Superior temporal gyrus (tissue), 1 donor: ENCODE data around the gene KLHL10.
"Not testable (repeated sequence)": the region's sequence is repeated elsewhere in the genome, so short reads cannot be mapped to it uniquely, and the experiment has no call there.

Source experiments
- DNase-seq: peaks from one replicate; pipeline ENCODE4 v3.0.0-alpha.2; 2016; ENCODE audit errors: extremely low spot score

The KLHL10 gene

DNA sequence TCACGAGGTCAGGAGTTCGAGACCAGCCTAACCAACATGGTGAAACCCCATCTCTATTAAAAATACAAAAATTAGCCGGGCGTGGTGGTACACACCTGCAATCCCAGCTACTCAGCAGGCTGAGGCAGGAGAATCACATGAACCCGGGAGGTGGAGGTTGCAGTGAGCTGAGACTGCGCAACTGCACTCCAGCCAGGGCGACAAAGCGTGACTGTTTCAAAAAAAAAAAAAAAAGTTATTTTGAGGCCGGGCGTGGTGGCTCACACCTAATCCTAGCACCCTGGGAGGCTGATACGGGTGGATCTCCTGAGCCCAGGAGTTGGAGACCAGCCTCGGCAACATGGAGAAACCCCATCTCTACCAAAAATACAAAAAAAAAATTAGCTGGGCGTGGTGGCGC lies 13.8 kb downstream of the KLHL10 start:
- not testable (repeated sequence) for DNase-seq

GRCh38 chr17:41860254-41860931 lies 22.8 kb downstream of the KLHL10 start:
- no peak for DNase-seq

GRCh38 chr17:41863074-41863848 lies 25.6 kb downstream of the KLHL10 start:
- peak; percentile 31 for DNase-seq

DNA sequence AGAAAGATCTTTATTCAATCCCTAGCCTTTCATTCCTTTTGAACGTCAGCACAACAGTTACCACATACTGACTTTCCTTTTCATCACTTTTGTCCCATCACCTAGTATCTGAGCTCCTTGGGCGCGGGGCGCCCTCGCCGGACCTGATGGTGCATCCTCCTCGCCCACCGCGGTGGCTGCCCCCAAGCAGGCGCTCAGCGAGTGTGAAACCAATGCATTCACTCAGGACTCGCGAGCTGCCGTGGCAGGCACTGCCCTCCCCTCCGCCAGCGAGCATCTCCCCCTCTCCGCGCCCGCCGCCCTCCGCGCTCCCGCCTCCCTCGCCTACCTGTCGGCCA lies 26.8 kb downstream of the KLHL10 start:
- no peak for DNase-seq

DNA sequence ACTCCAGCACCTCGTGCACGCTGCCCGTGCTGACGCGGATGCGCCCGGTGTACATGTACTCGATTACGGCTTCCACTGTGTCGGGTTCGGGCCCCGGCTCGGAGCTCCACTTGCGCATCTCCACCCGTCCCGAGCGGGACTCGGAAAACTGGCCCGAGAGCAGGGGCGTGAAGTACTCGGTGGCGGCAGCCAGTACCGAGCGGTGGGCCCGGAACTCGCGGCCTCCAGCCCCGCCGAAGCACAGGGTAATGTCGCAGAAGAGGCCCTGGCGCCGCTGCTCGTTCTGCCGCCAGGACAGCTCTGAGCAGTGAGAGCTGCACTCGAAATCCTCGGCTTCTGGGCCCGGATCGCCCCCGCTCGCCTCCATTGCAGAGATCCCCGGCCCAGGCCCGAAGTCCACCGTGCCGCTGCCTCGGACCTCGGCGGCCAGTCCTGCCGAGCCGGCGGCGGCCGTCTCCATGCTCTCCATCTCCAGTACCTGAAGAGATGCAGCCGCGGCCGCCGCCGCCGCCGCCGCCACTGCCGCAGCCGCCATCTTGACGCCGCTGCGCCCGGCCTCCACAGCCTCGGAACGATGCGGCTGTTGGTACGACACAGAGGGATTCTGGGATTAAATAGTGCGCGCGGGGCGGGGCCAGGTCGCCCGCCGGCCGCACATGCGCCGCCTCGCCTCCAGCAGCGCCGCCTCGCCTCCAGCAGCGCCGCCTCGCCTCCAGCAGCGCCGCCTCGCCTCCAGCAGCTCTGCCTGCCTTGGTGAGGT lies 27.4 kb downstream of the KLHL10 start, which contains the start of gene KLHL11:
TSS of gene KLHL11 (minus strand) at position 588 of the 760 bp plus-strand sequence. CDS start at position 535, 53 bp downstream.
- peak; percentile 92 for DNase-seq

DNA sequence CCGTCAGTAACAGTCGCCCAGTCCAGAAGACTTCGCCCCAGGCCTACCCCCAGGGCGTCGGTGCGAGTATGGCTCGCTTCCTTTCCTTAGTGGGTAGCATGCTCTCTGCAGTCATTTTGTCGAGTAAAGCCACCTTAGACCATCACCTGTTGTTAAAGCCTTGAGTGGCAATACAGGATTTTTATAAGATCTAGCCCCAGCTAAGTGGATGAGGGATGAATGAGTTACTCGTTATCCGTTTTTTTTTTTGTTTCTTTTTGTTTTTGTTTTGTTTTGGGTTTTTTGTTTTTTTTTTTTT lies 27.9 kb downstream of the KLHL10 start:
- DNase-seq, result no peak

- DNase-seq, result no peak
Measured at GRCh38 chr17:41868568-41868967, 30.9 kb downstream of the KLHL10 start.

- DNase-seq, result no peak
Measured at GRCh38 chr17:41869426-41869825, 31.8 kb downstream of the KLHL10 start.

DNA sequence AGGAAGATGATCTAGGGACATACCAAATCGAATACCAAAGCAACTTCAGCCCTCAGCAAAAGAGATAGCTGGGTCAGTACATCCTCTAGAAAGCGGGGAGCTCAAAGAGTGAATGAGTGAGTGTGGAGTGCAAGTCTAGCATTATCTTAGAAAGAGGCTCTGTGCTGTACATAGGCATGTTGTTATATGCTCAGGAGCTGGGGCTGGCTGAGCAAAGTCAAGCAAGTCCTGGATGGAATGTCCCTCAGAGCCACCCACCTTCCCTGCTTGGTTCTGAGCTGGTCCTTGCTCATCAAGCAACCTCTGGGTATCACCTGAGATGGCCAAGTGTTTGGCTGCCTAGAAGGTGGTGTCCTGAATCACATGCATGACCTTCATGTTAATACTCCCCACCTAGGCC lies 32.5 kb downstream of the KLHL10 start:
- no peak for DNase-seq

DNA sequence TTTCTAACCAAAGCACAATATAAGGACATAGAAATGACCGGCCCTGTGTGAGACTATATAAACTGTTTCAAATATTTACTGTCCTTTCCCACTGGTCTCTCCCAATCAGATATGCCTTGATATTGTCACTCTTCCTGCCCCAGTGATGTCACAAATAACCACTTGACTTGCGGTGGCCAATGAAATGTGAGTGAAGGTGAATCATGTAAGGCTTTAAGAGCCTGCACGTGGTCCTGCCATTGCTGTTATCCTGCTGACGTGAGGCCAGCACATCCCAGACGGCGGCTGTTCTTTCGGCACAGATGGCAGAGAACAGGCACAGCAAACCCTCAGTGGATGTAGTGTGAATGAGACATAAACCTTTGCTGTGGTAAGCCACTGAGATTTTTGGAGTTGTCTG lies 33.0 kb downstream of the KLHL10 start:
- no peak for DNase-seq

DNA sequence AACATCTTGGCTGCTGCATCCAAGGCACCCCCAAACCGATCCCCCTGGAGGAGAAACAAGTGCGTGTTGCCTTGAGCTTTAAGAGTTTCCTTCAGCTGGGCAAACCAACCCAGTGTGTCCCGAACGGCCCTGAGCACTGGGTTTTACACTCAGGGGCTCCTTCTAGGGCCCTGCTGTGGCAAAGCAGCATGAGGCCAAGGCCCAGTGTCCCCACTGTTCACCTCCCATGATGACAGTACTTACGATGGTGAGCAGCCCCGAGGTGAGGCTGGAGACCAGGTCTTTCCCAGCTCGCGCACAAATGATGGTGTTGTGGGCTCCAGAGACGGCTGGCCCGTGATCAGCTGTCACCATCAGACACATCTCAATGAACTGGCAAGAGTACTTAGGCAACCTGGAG lies 34.2 kb downstream of the KLHL10 start:
- DNase-seq, result no peak

DNA sequence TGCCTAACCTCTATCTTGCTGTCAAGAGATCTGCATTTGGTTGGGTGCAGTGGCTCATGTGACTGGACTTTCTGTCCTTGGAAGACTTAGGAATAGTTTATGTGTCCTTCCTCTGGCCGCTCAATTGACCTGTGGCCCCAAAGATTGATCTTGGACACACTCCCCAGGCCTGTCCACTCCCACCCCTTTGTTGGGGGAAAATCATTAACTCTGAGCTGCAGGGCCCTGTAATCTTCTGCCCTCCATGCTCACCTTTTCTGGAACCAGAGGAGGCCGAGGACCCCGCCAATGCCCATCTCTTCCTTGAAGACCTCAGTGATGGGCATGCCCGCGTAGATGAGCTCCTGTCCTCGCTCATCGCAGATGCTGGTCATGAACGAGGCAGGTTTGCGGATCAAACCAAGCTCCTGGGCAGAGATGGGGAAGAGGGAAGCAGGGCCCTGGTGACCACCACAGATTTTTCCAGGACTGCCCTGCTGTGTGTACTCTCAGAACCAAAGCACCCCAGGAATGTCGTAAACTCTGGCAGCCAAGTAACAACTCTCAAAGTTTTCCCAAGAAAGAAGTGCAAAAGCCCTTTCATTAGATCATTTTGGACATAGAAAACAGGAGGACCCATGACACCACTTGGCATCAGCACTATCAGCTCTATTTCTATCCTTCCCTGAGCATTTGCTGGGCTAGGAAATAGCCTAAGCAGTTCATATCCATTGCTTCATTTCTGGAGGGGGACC lies 36.1 kb downstream of the KLHL10 start:
- DNase-seq, result no peak

- not testable (repeated sequence) for DNase-seq
Measured at GRCh38 chr17:41874293-41874670, 36.7 kb downstream of the KLHL10 start.

DNA sequence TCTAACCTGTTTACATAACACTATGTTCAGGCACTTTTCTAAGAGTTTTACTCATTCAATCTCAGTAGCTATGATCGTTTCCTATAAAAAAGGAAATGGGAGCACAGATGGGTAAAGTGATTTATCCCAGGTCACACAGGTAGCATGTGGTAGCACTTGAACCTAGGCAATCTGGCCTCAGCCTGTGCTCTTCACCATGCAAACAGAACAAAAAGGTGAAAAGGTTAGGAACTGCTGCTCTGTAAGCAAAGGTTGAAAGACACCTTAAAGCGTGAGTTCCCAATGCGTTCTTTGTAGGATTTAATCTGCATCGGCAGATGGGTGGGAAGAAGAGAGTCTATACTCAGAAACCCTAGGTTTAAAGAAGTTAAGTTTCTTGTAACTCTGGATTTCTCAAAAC lies 42.5 kb downstream of the KLHL10 start:
- DNase-seq, result no peak

DNA sequence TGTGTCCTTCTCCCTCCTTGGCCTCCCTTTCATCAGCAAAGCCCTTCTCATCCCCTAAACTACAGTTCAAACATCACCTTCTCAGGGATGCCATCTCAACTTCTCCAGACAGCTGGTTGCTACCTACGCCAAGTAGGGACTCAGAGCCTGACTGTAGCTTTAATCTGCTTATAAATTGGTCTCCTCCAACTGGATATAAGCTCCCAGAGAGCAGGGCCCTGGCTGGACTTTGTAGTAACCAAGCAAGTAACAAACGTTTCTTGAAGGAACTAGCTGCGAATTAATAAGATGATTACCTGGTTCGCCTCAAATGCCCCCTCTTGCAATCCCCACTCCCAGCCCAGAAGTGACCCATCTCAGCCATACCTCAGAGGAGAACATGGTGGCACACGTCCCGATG lies 45.1 kb downstream of the KLHL10 start:
- DNase-seq, result no peak

DNA sequence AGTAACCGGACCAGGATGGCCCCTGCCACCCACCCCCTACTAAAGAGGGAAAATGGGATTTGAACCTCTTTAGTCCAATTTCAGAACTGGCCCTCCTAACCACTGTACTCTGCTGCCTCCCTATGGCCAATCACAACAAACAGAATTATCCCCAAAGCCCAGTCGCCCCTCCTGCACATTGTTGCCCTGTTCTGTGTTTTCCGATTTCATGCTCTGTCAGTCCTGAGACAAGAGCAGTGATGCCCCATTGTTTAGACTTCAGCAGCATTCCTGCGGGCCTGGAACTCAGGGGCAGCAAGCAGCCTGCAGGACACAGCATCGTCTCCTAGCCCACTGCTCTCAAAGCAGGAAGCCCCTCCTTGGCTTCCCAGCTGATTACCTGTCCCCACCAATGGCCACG lies 48.1 kb downstream of the KLHL10 start:
- DNase-seq, result peak; percentile 37

DNA sequence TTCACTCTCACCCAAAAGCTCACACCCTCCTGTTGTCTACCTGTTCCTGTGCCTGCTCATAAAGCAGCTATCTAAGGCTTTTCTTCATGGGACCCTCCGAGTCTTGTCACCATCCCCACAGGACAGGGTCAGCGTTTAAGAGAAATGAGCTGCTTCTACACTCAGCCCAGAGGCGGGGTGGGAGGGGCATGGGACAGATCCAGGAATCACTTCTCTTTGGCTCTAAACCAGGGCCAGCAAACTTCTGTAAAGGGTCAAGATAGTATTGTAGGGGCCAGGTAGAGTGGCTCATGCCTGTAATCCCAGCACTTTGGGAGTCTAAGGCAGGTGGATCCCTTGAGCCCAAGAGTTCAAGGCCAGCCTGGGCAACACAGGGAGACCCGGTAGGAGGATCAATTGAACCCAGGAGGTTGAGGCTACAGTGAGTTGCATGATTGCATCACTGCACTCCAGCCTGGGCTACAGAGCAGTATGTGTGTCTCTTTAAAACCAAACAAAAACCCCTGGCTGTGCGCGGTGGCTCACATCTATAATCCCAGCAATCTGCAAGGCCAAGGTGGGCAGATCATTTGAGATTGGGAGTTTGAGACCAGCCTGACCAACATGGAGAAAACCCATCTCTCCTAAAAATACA lies 50.8 kb downstream of the KLHL10 start:
- DNase-seq, result no peak

GRCh38 chr17:41891135-41892020 lies 53.8 kb downstream of the KLHL10 start:
- DNase-seq, result no peak

DNA sequence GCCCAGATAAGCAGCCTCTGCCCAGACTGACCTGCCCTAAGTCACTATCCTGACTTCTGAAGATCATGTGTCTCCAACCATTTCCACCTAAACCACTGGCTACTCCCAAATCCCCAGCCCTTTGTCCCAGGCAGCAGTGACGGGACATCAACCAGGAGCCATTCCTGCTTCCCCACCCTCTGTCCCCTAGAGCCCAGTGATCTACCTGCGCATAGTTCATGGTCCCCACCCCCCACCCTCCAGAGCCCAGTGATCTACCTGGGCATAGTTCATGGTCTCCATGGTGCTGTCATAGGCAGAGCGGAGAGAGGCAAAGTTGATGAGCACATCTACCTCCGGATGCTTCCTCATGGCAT lies 54.4 kb downstream of the KLHL10 start:
- DNase-seq, result no peak

DNA sequence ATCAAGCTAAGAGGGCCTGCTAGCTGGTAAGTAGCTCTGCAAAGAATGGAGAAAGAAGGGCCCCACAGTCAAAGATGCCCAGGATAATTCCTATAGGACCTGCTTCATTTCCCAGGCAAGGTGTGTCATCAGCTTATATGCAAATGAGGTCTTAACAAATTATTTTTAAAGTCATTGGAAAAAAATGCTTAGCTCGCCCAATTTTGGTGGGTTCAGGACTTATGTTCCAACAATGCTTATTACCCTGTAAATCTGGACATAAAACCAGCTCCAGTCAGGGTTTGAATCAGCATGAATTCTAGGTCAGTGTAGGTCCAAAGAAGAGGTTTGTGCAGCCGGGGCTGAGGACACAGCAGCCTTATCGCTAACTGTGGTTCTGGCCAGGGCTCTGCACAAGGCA lies 55.8 kb downstream of the KLHL10 start:
- no peak for DNase-seq

GRCh38 chr17:41894791-41895331 lies 57.2 kb downstream of the KLHL10 start:
- no peak for DNase-seq
